Ascending aorta (tissue), 2 donors: ENCODE measurements around the gene PPP1R37. TPM values are rescaled to one million over a fixed set of nuclear protein-coding genes. Genes with fewer than 3 reads are reported as not detected.

Experiments
- DNase-seq, 2 donors: peaks; one replicate each; pipeline ENCODE4 v3.0.0-alpha.2; 2019; ENCODE audit warnings: low spot score in 2 of 2
- H3K27ac ChIP-seq, 2 donors: fragments of 200-600 bp; sonication (generic); one replicate each; pipeline ENCODE4 v1.5.1; 2016 to 2017; ENCODE audit warnings: mild to moderate bottlenecking in 1 of 2
- H3K27me3 ChIP-seq: fragments of 200-600 bp; sonication (generic); one replicate; pipeline ENCODE4 v1.5.1; 2017
- H3K36me3 ChIP-seq, 2 donors: fragments of 200-600 bp; sonication (generic); one replicate each; pipeline ENCODE4 v1.5.1; 2016
- H3K4me1 ChIP-seq, 2 donors: fragments of 200-600 bp; sonication (generic); one replicate each; pipeline ENCODE4 v1.5.1; 2016 to 2017; ENCODE audit warnings: mild to moderate bottlenecking in 1 of 2
- H3K4me3 ChIP-seq, 2 donors: fragments of 200-600 bp; sonication (generic); one replicate each; pipeline ENCODE4 v1.5.1; 2016 to 2017; ENCODE audit warnings: mild to moderate bottlenecking in 1 of 2
- H3K9me3 ChIP-seq, 2 donors: fragments of 200-600 bp; sonication (generic); one replicate each; pipeline ENCODE4 v1.5.1; 2016
- CTCF ChIP-seq, 3 experiments: fragments of 200-600 bp in 2 of 3; fragments of 450-650 bp in 1 of 3; sonication (generic) in 2 of 3; IDR thresholded peaks; one replicate each; pipeline ENCODE4 v1.5.1; 2016 to 2019; ENCODE audit warnings: antibody characterized with exemption in 3 of 3, mild to moderate bottlenecking in 1 of 3, moderate library complexity in 1 of 3
- intact Hi-C: fragments of 100-400 bp; cut with DNase I; formaldehyde crosslinking; loops from one replicate; pipeline ENCODE4 v1.15.1; 2023
- total RNA-seq: library from RNA; depleted of rRNA; stranded (reverse); fragments of >200 nt; gene quantifications from one replicate; pipeline ENCODE4 v1.1.0, GENCODE V29; 2016

The PPP1R37 gene
- total RNA-seq, 1 donor from 2014 or later = 17.6 TPM

GRCh38 chr19:45050036-45050435, 42.9 kb upstream of the PPP1R37 start:
- H3K27me3 ChIP-seq = no peaks in the 10 kb centered on the region
- no peak overlapping the region for H3K27ac ChIP-seq
- peaks cover 37 to 53% of the 10 kb centered on the region in 2 donors for H3K36me3 ChIP-seq
- TF ChIP-seq CTCF (IDR thresholded peaks at IDR 0.05) = no peak
- H3K4me1 ChIP-seq = peaks cover 0 to 2% of the 10 kb centered on the region in 2 donors
- no peaks in the 10 kb centered on the region for H3K9me3 ChIP-seq
- intact Hi-C loops = no loop called here
- H3K4me3 ChIP-seq = no peak overlapping the region
- DNase-seq = no peak

GRCh38 chr19:45051929-45052579, 40.9 kb upstream of the PPP1R37 start:
- H3K36me3 ChIP-seq = peaks cover 49 to 54% of the 10 kb centered on the region in 2 donors

DNA sequence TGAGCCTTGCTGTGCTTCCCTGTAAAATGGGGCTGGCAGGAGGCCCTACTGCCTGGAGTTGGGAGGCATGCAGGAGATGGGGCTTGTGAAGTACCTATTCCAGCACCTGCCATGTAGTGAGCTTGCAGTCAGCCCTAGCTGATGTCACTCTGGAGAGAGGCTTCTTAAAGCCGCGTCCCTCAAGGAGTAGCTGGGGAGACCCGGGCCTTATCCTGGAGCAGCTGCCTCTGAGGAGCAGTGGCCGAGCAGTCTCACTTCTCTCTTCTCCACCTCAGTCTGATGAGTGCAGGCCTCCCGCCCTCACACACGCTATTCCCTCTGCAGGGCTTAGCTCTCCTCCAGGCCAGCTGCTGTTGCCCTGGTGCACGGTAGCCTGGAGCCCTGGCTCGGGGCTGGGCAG, 36.1 kb upstream of the PPP1R37 start:
- no peak for TF ChIP-seq CTCF (IDR thresholded peaks at IDR 0.05)
- DNase-seq = no peak
- Histone ChIP-seq H3K36me3 (peaks cover 96 to 100% of the 10 kb centered on the region in 2 donors), H3K27me3 (no peaks in the 10 kb centered on the region), H3K4me3 (no peak overlapping the region), H3K9me3 (no peaks in the 10 kb centered on the region), H3K27ac (no peak overlapping the region), H3K4me1 (no peaks in the 10 kb centered on the region)
- intact Hi-C loops = no loop called here

More at GRCh38 chr19:45051929-45052579, 40.9 kb upstream of the PPP1R37 start:
- no peak overlapping the region for H3K27ac ChIP-seq
- DNase-seq = no peak
- no peak overlapping the region for H3K4me3 ChIP-seq
- intact Hi-C loops = no loop called here
- peaks cover 0 to 2% of the 10 kb centered on the region in 2 donors for H3K4me1 ChIP-seq
- H3K9me3 ChIP-seq = no peaks in the 10 kb centered on the region
- H3K27me3 ChIP-seq = no peaks in the 10 kb centered on the region
- TF ChIP-seq CTCF (IDR thresholded peaks at IDR 0.05) = no peak

DNA sequence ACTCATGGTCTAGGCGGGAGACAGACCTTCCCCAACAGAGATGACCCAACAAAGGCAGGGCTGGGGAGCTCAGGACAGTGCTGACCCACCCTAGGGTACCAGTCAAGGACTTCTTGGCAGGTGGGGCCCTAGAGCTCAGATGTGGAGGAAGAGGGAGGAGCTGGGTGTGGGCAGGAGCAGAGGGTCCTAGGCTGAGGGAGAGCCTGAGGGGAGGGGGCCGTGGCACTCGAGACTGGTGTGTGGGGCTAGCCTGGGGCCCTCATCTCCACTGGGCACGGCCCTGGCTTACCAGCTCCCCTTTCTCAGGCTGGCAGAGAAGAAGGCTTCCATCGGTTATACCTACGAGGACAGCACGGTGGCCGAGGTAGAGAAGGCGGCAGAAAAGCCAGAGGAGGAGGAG, 35.5 kb upstream of the PPP1R37 start:
- no peak for DNase-seq
- intact Hi-C loops = no loop called here
- Histone ChIP-seq H3K27ac (no peak overlapping the region), H3K36me3 (peaks cover 96 to 100% of the 10 kb centered on the region in 2 donors), H3K4me3 (no peak overlapping the region), H3K4me1 (no peaks in the 10 kb centered on the region), H3K27me3 (no peaks in the 10 kb centered on the region), H3K9me3 (no peaks in the 10 kb centered on the region)
- no peak for TF ChIP-seq CTCF (IDR thresholded peaks at IDR 0.05)

DNA sequence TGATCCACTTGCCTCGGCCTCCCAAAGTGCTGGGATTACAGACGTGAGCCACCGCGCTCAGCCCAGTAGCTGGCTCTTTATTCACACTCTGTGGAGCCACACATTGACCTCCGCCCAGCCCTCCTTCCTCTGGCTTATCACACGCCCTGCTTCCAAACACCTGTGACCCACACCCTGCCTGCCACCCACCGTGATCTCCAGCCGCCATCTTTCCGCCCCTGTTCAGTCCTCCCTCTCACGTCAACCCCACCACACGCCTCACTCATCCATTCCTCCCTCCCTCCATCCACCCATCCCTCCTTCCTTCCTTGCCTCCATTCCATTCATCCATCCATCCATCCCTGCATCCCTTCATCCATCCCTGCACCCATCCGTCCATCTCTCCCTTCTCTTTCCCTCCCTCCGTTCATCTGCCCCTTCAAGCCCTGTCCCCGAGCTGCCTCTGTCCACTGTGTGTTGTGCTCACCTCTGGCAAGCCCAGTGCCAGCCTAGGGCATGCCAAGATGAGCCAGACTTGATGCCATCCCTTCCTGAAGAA, 34.3 kb upstream of the PPP1R37 start:
- Histone ChIP-seq H3K36me3 (peaks cover 97 to 100% of the 10 kb centered on the region in 2 donors), H3K4me1 (no peaks in the 10 kb centered on the region), H3K9me3 (no peaks in the 10 kb centered on the region), H3K4me3 (no peak overlapping the region), H3K27me3 (no peaks in the 10 kb centered on the region), H3K27ac (no peak overlapping the region)
- TF ChIP-seq CTCF (IDR thresholded peaks at IDR 0.05) = no peak
- intact Hi-C loops = no loop called here
- no peak for DNase-seq
